ENCODE measurements around the gene CTNNB1.
"Not testable (repeated sequence)": the region's sequence is repeated elsewhere in the genome, so short reads cannot be mapped to it uniquely, and the experiment has no call there.

GRCh38 chr3:41284934-41285333, 85.6 kb downstream of the CTNNB1 start:
- not testable (repeated sequence) for TF ChIP-seq CTCF, POLR2A (IDR thresholded peaks at IDR 0.05)
